Measurements from ENCODE around the gene CSRNP2.

DNA sequence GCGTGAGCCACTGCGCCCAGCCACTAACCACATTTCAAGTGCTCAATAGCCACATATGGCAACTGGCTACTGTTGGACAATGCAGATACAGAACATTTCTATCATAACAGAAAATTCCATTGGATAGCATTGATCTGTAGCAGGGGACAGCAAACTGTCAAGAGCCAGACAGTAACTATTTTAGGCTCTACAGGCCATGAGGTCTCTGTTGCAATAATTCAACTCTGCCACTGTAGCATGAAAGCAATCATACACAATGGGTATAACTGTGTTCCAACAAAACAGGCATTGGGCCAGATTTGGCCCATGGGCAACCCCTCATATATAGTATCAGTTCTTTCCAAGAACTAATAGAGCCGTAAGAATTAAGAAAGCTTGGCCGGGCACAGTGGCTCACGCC lies 8.0 kb downstream of the CSRNP2 start:
- TF ChIP-seq, protein P1, sequence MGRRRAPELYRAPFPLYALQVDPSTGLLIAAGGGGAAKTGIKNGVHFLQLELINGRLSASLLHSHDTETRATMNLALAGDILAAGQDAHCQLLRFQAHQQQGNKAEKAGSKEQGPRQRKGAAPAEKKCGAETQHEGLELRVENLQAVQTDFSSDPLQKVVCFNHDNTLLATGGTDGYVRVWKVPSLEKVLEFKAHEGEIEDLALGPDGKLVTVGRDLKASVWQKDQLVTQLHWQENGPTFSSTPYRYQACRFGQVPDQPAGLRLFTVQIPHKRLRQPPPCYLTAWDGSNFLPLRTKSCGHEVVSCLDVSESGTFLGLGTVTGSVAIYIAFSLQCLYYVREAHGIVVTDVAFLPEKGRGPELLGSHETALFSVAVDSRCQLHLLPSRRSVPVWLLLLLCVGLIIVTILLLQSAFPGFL (CRISPR knock-in tag; IDR thresholded peaks at IDR 0.05; ENCODE audit: borderline replicate concordance) = no peak
- TF ChIP-seq, protein P2, sequence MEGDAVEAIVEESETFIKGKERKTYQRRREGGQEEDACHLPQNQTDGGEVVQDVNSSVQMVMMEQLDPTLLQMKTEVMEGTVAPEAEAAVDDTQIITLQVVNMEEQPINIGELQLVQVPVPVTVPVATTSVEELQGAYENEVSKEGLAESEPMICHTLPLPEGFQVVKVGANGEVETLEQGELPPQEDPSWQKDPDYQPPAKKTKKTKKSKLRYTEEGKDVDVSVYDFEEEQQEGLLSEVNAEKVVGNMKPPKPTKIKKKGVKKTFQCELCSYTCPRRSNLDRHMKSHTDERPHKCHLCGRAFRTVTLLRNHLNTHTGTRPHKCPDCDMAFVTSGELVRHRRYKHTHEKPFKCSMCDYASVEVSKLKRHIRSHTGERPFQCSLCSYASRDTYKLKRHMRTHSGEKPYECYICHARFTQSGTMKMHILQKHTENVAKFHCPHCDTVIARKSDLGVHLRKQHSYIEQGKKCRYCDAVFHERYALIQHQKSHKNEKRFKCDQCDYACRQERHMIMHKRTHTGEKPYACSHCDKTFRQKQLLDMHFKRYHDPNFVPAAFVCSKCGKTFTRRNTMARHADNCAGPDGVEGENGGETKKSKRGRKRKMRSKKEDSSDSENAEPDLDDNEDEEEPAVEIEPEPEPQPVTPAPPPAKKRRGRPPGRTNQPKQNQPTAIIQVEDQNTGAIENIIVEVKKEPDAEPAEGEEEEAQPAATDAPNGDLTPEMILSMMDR (IDR thresholded peaks at IDR 0.05) = no peak
- no peak for TF ChIP-seq ZNF121 (CRISPR knock-in tag; IDR thresholded peaks at IDR 0.05)
- TF ChIP-seq ELF4 (CRISPR knock-in tag; IDR thresholded peaks at IDR 0.05; ENCODE audit: low read depth) = no peak
- TF ChIP-seq, protein P3, sequence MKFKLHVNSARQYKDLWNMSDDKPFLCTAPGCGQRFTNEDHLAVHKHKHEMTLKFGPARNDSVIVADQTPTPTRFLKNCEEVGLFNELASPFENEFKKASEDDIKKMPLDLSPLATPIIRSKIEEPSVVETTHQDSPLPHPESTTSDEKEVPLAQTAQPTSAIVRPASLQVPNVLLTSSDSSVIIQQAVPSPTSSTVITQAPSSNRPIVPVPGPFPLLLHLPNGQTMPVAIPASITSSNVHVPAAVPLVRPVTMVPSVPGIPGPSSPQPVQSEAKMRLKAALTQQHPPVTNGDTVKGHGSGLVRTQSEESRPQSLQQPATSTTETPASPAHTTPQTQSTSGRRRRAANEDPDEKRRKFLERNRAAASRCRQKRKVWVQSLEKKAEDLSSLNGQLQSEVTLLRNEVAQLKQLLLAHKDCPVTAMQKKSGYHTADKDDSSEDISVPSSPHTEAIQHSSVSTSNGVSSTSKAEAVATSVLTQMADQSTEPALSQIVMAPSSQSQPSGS (CRISPR knock-in tag; IDR thresholded peaks at IDR 0.05; ENCODE audit: borderline replicate concordance, low read depth) = no peak
- TF ChIP-seq, protein P4, sequence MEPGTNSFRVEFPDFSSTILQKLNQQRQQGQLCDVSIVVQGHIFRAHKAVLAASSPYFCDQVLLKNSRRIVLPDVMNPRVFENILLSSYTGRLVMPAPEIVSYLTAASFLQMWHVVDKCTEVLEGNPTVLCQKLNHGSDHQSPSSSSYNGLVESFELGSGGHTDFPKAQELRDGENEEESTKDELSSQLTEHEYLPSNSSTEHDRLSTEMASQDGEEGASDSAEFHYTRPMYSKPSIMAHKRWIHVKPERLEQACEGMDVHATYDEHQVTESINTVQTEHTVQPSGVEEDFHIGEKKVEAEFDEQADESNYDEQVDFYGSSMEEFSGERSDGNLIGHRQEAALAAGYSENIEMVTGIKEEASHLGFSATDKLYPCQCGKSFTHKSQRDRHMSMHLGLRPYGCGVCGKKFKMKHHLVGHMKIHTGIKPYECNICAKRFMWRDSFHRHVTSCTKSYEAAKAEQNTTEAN (CRISPR knock-in tag; IDR thresholded peaks at IDR 0.05) = no peak
- TF ChIP-seq, protein P5, sequence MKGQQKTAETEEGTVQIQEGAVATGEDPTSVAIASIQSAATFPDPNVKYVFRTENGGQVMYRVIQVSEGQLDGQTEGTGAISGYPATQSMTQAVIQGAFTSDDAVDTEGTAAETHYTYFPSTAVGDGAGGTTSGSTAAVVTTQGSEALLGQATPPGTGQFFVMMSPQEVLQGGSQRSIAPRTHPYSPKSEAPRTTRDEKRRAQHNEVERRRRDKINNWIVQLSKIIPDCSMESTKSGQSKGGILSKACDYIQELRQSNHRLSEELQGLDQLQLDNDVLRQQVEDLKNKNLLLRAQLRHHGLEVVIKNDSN (CRISPR knock-in tag; IDR thresholded peaks at IDR 0.05) = no peak
